Keratinocyte (primary cell): Measurements from ENCODE around the gene ACSS2. TPM values are rescaled to one million over a fixed set of nuclear protein-coding genes. Genes with fewer than 3 reads are reported as not detected.

Experiments
- DNase-seq: peaks from one replicate; pipeline ENCODE4 v3.0.0-alpha.2; 2011; ENCODE audit warnings: low read depth, missing footprints, low spot score
- FAIRE-seq: peaks from 2 replicates; lab custom pipeline; 2011; peaks lifted over from hg19 to GRCh38; lab: Jason Lieb, UNC
- H2AFZ ChIP-seq: 2 replicates; pipeline ENCODE4 v1.6.0; 2012; ENCODE audit warnings: low read length, control low read depth, inconsistent platforms; ENCODE audit not compliant: control insufficient read depth
- H3K27ac ChIP-seq: 2 replicates; pipeline ENCODE4 v1.5.1; 2011; ENCODE audit warnings: low read length; ENCODE audit not compliant: control insufficient read depth, insufficient read depth
- H3K27me3 ChIP-seq: 3 replicates; pipeline ENCODE4 v1.6.0; 2011; ENCODE audit warnings: low read length; ENCODE audit not compliant: control insufficient read depth, insufficient read depth; ENCODE audit errors: extremely low read depth
- H3K36me3 ChIP-seq, 2 experiments: 2 replicates in 1 of 2; 3 replicates in 1 of 2; pipeline ENCODE4 v1.5.1; 2011; ENCODE audit warnings: low read length in 2 of 2, mild to moderate bottlenecking in 1 of 2; ENCODE audit not compliant: control insufficient read depth in 2 of 2, insufficient read depth in 2 of 2; ENCODE audit errors: extremely low read depth in 1 of 2
- H3K4me1 ChIP-seq: 3 replicates; pipeline ENCODE4 v1.5.1; 2011; ENCODE audit warnings: low read length; ENCODE audit not compliant: control insufficient read depth, insufficient read depth; ENCODE audit errors: extremely low read depth
- H3K4me2 ChIP-seq: 3 replicates; pipeline ENCODE4 v1.6.0; 2011; ENCODE audit warnings: low read depth, low read length; ENCODE audit not compliant: control insufficient read depth, insufficient read depth; ENCODE audit errors: extremely low read depth
- H3K4me3 ChIP-seq, 3 experiments: fragments of 200-600 bp in 1 of 3; sonication (generic) in 1 of 3; 2 replicates in 2 of 3; 3 replicates in 1 of 3; pipeline ENCODE4 v1.5.1; 2011 to 2016; ENCODE audit warnings: low read length in 3 of 3, mild to moderate bottlenecking in 3 of 3, control low read depth in 2 of 3, inconsistent platforms in 1 of 3, low read depth in 1 of 3, mixed read lengths in 1 of 3, mixed run types in 1 of 3, moderate library complexity in 1 of 3; ENCODE audit not compliant: control insufficient read depth in 2 of 3, insufficient read depth in 2 of 3; ENCODE audit errors: extremely low read depth in 1 of 3
- H3K79me2 ChIP-seq: 2 replicates; pipeline ENCODE4 v1.6.0; 2012; ENCODE audit warnings: low read length; ENCODE audit not compliant: control insufficient read depth, insufficient read depth
- H3K9ac ChIP-seq: 3 replicates; pipeline ENCODE4 v1.6.0; 2011; ENCODE audit warnings: low read length; ENCODE audit not compliant: control insufficient read depth, insufficient read depth; ENCODE audit errors: extremely low read depth
- H3K9me1 ChIP-seq: 3 replicates; pipeline ENCODE4 v1.6.0; 2011; ENCODE audit warnings: low read length; ENCODE audit not compliant: control insufficient read depth, insufficient read depth; ENCODE audit errors: extremely low read depth
- H3K9me3 ChIP-seq: 2 replicates; pipeline ENCODE4 v1.5.1; 2012; ENCODE audit warnings: low read depth, low read length; ENCODE audit not compliant: control insufficient read depth
- H4K20me1 ChIP-seq: 3 replicates; pipeline ENCODE4 v1.6.0; 2011; ENCODE audit warnings: low read length; ENCODE audit not compliant: control insufficient read depth, insufficient read depth; ENCODE audit errors: extremely low read depth
- EZH2 ChIP-seq: IDR thresholded peaks from one replicate; pipeline ENCODE4 v1.6.1; 2012; ENCODE audit warnings: inconsistent platforms, mild to moderate bottlenecking, low read length, moderate library complexity
- dilution Hi-C: fragments of 300-500 bp; cut with MboI; formaldehyde crosslinking; loops from one replicate; pipeline ENCODE4 v1.7.0; 2020; ENCODE audit warnings: low sequenced_read_pairs; ENCODE audit not compliant: extremely low pct_ligation_motif_present
- polyA plus RNA-seq, 5 experiments: library from polyadenylated mRNA; depleted of rRNA in 3 of 5; stranded (reverse) in 3 of 5; stranded (forward) in 1 of 5; unstranded in 1 of 5; fragments of >200 nt; gene quantifications; 1 replicate in 1 of 5; 2 replicates in 3 of 5; 3 replicates in 1 of 5; pipeline versions ENCODE4 v1.2.1 to v1.2.3, GENCODE V29; 2011 to 2012; ENCODE audit warnings: missing spikeins in 2 of 5, low read depth in 1 of 5, low replicate concordance in 1 of 5
- TF ChIP-seq, protein P1 (sequence below), 3 experiments: IDR thresholded peaks in 1 of 3; conservative IDR thresholded peaks in 1 of 3; optimal IDR thresholded peaks in 1 of 3; 2 replicates in 2 of 3; 3 replicates in 1 of 3; pipeline versions ENCODE3 to v1.5.1; 2011; ENCODE audit warnings: low read length in 3 of 3, mild to moderate bottlenecking in 3 of 3, moderate library complexity in 2 of 3, control low read depth in 1 of 3, inconsistent platforms in 1 of 3; ENCODE audit not compliant: insufficient read depth in 2 of 3; ENCODE audit errors: extremely low read depth in 1 of 3

ACSS2 gene
- polyA plus RNA-seq, 1 donor (not counting 4 experiments of a cell fraction or from before 2014, with no cell fraction given): 90.6 TPM

DNA sequence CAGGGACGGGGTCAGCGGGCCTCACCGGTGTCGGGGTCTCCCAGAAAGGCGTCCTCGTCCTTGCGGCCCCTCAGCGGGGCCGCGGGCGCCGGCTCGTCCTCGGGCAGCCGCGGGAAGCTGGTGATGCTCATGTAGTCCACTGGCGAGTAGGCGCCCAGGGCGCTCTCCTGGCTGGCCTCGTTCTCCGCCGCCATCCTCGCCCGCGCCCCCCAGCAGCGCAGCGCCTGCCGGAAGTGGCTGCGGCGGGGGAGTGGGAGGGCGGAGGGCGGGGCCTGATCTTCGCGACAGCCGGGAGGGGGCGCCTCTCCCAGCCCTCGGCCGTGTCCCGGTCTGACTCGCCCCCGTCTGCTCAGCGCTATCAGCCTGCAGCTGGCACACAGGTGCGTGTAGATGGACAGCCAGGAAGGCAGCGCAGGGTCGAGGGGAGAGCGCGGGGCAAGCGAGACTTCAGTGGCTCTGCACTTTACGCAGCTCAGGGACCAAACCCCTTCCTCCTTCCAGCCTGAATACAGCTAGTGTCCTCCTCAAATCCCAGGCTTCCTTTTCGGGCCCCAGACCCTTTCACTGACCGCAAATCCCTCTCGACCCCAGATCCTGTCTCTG, 3.7 kb upstream of the ACSS2 start, which contains the start of gene GGT7:
Gene GGT7 (minus strand): TSS at position 235 of the 603 bp plus-strand sequence. CDS start 41 bp downstream, at position 194.
- no peaks in the 10 kb centered on the region for H3K9me3 ChIP-seq
- FAIRE-seq (no peak), DNase-seq (no peak)
- H4K20me1 ChIP-seq: no peaks in the 10 kb centered on the region
- H3K4me1 ChIP-seq: peaks cover 18% of the 10 kb centered on the region
- peak within 1 kb of the TSS; percentile 99 for H3K4me2 ChIP-seq
- H3K36me3 ChIP-seq: no peaks in the 10 kb centered on the region
- H3K27ac ChIP-seq: no peak within 1 kb of the TSS
- H3K27me3 ChIP-seq: no peaks in the 10 kb centered on the region
- dilution Hi-C loops: no loop called here
- H3K9me1 ChIP-seq: no peaks in the 10 kb centered on the region
- peaks cover 9% of the 10 kb centered on the region for H3K79me2 ChIP-seq
- peak within 1 kb of the TSS; percentile 53 for H3K9ac ChIP-seq
- no peak for TF ChIP-seq EZH2
- TF ChIP-seq, protein P1, sequence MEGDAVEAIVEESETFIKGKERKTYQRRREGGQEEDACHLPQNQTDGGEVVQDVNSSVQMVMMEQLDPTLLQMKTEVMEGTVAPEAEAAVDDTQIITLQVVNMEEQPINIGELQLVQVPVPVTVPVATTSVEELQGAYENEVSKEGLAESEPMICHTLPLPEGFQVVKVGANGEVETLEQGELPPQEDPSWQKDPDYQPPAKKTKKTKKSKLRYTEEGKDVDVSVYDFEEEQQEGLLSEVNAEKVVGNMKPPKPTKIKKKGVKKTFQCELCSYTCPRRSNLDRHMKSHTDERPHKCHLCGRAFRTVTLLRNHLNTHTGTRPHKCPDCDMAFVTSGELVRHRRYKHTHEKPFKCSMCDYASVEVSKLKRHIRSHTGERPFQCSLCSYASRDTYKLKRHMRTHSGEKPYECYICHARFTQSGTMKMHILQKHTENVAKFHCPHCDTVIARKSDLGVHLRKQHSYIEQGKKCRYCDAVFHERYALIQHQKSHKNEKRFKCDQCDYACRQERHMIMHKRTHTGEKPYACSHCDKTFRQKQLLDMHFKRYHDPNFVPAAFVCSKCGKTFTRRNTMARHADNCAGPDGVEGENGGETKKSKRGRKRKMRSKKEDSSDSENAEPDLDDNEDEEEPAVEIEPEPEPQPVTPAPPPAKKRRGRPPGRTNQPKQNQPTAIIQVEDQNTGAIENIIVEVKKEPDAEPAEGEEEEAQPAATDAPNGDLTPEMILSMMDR (optimal IDR thresholded peaks at IDR 0.05 in 1 of 3, IDR thresholded peaks at IDR 0.05 in 1 of 3, conservative IDR thresholded peaks at IDR 0.05 in 1 of 3; ENCODE audit: extremely low read depth in 1 of 3, insufficient read depth in 2 of 3, low read length in 3 of 3): peak; percentile 30 to 86 (median 72)
- peak within 1 kb of the TSS; percentile 43 to 83 (median 64) for H3K4me3 ChIP-seq
- H2AFZ ChIP-seq: peak within 1 kb of the TSS; percentile 96

DNA sequence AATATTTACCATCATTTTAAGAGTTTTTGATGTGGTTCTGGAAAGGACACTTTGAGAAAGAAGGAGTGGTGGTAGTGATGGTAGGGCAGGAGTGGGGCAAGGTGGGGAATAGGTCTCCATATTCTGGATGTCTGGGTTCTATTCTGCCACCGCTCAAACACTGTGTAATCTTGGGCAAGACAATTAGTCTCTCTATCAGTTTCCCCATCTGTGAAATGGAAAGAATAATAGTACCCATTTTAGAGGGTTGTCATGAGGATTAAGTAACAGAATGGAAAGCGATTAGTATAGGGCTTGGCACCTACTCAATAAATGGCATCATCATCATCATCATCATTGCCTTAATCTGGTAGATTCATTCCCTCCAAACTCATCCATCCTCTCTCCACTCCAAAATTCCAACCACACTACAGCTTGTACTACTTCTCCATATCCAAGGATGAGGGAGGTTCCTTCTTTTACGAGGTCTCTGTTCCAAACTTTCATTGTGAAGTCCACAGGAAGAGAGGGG, 2.8 kb upstream of the ACSS2 start:
- no peaks in the 10 kb centered on the region for H3K9me3 ChIP-seq
- no peak overlapping the region for H3K9ac ChIP-seq
- TF ChIP-seq, protein P1 (optimal IDR thresholded peaks at IDR 0.05 in 1 of 3, IDR thresholded peaks at IDR 0.05 in 1 of 3, conservative IDR thresholded peaks at IDR 0.05 in 1 of 3; ENCODE audit: extremely low read depth in 1 of 3, insufficient read depth in 2 of 3, low read length in 3 of 3): no peak
- TF ChIP-seq EZH2: no peak
- H3K4me1 ChIP-seq: peaks cover 27% of the 10 kb centered on the region
- FAIRE-seq (no peak), DNase-seq (no peak)
- no peaks in the 10 kb centered on the region for H3K36me3 ChIP-seq
- H3K4me2 ChIP-seq: peak overlapping the region; percentile 99
- peak overlapping the region; percentile 23 for H2AFZ ChIP-seq
- peak overlapping the region in 1 of 3 experiments; percentile 83 for H3K4me3 ChIP-seq
- no peaks in the 10 kb centered on the region for H4K20me1 ChIP-seq
- peaks cover 18% of the 10 kb centered on the region for H3K79me2 ChIP-seq
- no peaks in the 10 kb centered on the region for H3K27me3 ChIP-seq
- dilution Hi-C loops: no loop called here
- peaks cover 5% of the 10 kb centered on the region for H3K9me1 ChIP-seq
- H3K27ac ChIP-seq: no peak overlapping the region
